HFF-Myc (cell line): ENCODE data around the gene EIF4A2.

Source experiments
- DNase-seq: peaks from one replicate; pipeline ENCODE4 v3.0.0-alpha.2; 2011; ENCODE audit warnings: low read depth; ENCODE audit errors: extremely low read depth
- H3K4me3 ChIP-seq: replicated peaks from 2 replicates; pipeline ENCODE4 v1.5.1; 2011; ENCODE audit warnings: low read depth, mild to moderate bottlenecking, control low read depth, low read length
- TF ChIP-seq, protein P1 (sequence below): IDR thresholded peaks from 2 replicates; pipeline ENCODE4 v1.5.1; 2012; ENCODE audit warnings: mild to moderate bottlenecking, low read depth, low read length, control low read depth; ENCODE audit errors: missing control alignments

EIF4A2 gene

GRCh38 chr3:186783731-186784515, 546 bp downstream of the EIF4A2 start:
- TF ChIP-seq, protein P1, sequence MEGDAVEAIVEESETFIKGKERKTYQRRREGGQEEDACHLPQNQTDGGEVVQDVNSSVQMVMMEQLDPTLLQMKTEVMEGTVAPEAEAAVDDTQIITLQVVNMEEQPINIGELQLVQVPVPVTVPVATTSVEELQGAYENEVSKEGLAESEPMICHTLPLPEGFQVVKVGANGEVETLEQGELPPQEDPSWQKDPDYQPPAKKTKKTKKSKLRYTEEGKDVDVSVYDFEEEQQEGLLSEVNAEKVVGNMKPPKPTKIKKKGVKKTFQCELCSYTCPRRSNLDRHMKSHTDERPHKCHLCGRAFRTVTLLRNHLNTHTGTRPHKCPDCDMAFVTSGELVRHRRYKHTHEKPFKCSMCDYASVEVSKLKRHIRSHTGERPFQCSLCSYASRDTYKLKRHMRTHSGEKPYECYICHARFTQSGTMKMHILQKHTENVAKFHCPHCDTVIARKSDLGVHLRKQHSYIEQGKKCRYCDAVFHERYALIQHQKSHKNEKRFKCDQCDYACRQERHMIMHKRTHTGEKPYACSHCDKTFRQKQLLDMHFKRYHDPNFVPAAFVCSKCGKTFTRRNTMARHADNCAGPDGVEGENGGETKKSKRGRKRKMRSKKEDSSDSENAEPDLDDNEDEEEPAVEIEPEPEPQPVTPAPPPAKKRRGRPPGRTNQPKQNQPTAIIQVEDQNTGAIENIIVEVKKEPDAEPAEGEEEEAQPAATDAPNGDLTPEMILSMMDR: no peak
- H3K4me3 ChIP-seq: peak overlapping the region; percentile 91
- no peak for DNase-seq

- DNase-seq: no peak
- peak overlapping the region; percentile 91 for H3K4me3 ChIP-seq
- TF ChIP-seq, protein P1: no peak
These were observed 1.6 kb downstream of the EIF4A2 start for GRCh38 chr3:186784820-186785494.

GRCh38 chr3:186785495-186786018, 2.2 kb downstream of the EIF4A2 start:
- no peak for DNase-seq
- H3K4me3 ChIP-seq: peak overlapping the region; percentile 91
- TF ChIP-seq, protein P1: no peak

GRCh38 chr3:186786922-186787321, 3.5 kb downstream of the EIF4A2 start:
- H3K4me3 ChIP-seq: peak overlapping the region; percentile 91
- no peak for DNase-seq
- TF ChIP-seq, protein P1: no peak

DNA sequence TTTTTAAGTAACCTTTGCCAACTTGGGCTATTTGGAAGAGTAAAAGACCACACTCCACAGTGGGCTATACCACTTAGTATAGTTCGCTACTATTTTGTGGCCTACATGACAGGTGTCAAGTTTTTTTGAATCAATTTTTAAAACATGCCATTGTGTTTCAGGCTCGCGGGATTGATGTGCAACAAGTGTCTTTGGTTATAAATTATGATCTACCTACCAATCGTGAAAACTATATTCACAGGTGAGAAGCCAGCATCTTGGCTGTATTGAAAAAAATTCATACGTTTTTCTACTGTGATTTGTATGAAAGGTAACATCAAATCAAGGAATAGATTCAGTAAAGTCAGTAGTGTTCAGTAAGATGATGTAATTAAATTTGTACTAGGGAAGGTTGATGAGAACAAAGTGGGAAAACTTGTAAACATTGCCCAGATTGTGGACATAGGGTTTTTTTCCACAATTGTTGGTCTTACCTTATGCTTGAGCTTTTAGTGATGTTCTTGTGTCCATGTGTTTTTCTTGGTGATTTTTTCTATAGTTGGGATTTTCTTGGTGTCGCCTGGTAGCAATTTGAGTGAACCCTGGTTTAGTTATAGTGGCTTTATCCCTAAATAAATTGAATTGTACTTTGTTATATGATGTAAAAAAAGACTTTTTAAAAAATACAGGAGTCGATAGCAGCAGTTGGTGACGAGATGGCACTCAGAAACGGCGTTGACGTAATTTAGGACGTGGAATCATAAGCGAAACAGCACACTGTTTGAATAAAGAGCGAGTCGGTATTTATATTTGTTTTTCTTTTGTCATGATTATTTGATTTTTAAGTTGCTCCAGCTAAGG, 4.5 kb downstream of the EIF4A2 start:
- TF ChIP-seq, protein P1: no peak
- H3K4me3 ChIP-seq: peak overlapping the region; percentile 91
- no peak for DNase-seq
